SK-N-SH (cell line): ENCODE measurements around the gene IRAK2. TPM values are rescaled to one million over a fixed set of nuclear protein-coding genes. Genes with fewer than 3 reads are reported as not detected.

Source experiments
- CTCF ChIA-PET: fragments of 300-600, 350-600 bp; formaldehyde crosslinking; extraction: SDS; loops from one replicate; lab custom pipeline; 2021; lab: Yijun Ruan, JAX
- POLR2A ChIA-PET: fragments of 350-600 bp; sonication (Branson Sonifier 250); formaldehyde crosslinking; extraction: SDS; loops from one replicate; lab custom pipeline; 2020; ENCODE audit warnings: antibody characterized with exemption, inconsistent platforms; lab: Yijun Ruan, JAX
- DNase-seq: peaks from one replicate; pipeline ENCODE4 v3.0.0; 2012
- H2AFZ ChIP-seq: fragments of 200-600 bp; sonication (generic); 2 replicates; pipeline ENCODE4 v1.8.1; 2016; ENCODE audit warnings: antibody characterized with exemption, mild to moderate bottlenecking, low read depth
- H3F3A ChIP-seq: fragments of 200-600 bp; sonication (generic); replicated peaks from 2 replicates; pipeline ENCODE3; 2016; ENCODE audit warnings: antibody characterized with exemption, mild to moderate bottlenecking; ENCODE audit not compliant: insufficient read depth
- H3K27ac ChIP-seq, 2 experiments: fragments of 200-500 bp in 1 of 2; fragments of 200-600 bp in 1 of 2; sonication (Bioruptor generic) in 1 of 2; sonication (generic), shearing (Covaris generic) in 1 of 2; 2 replicates each; pipeline versions ENCODE4 v1.5.1 to v1.6.1; 2014 to 2016; ENCODE audit warnings: low read depth in 2 of 2, inconsistent platforms in 1 of 2, low read length in 1 of 2, mild to moderate bottlenecking in 1 of 2, mixed read lengths in 1 of 2
- H3K27me3 ChIP-seq: fragments of 200-600 bp; sonication (generic), shearing (Covaris generic); 2 replicates; pipeline ENCODE4 v1.6.1; 2016; ENCODE audit warnings: mixed run types; ENCODE audit not compliant: insufficient read depth
- H3K36me3 ChIP-seq, 2 experiments: fragments of 200-500 bp in 1 of 2; fragments of 200-600 bp in 1 of 2; sonication (Bioruptor generic) in 1 of 2; sonication (generic) in 1 of 2; replicated peaks in 1 of 2; 2 replicates each; pipeline versions ENCODE3 to v1.5.1; 2014 to 2016; ENCODE audit warnings: low read length in 1 of 2, mild to moderate bottlenecking in 1 of 2; ENCODE audit not compliant: insufficient read depth in 2 of 2, control insufficient read depth in 1 of 2
- H3K4me1 ChIP-seq, 2 experiments: fragments of 200-500 bp in 1 of 2; fragments of 200-600 bp in 1 of 2; sonication (Bioruptor generic) in 1 of 2; sonication (generic), shearing (Covaris generic) in 1 of 2; 2 replicates each; pipeline versions ENCODE4 v1.5.1 to v1.6.1; 2014 to 2016; ENCODE audit warnings: low read depth in 1 of 2, low read length in 1 of 2, mixed run types in 1 of 2; ENCODE audit not compliant: insufficient read depth in 2 of 2, control insufficient read depth in 1 of 2
- H3K4me2 ChIP-seq: fragments of 200-600 bp; sonication (generic), shearing (Covaris generic); 2 replicates; pipeline ENCODE4 v1.6.1; 2017; ENCODE audit warnings: mixed run types
- H3K4me3 ChIP-seq, 2 experiments: fragments of 200-500 bp in 1 of 2; fragments of 200-600 bp in 1 of 2; sonication (Bioruptor generic) in 1 of 2; sonication (generic), shearing (Covaris generic) in 1 of 2; 2 replicates each; pipeline versions ENCODE4 v1.5.1 to v1.8.1; 2014 to 2016; ENCODE audit warnings: low read depth in 2 of 2, inconsistent platforms in 1 of 2, low read length in 1 of 2, mild to moderate bottlenecking in 1 of 2, mixed read lengths in 1 of 2, moderate library complexity in 1 of 2
- H3K79me2 ChIP-seq: fragments of 200-600 bp; sonication (generic); 2 replicates; pipeline ENCODE4 v1.8.1; 2017; ENCODE audit warnings: mild to moderate bottlenecking; ENCODE audit not compliant: insufficient read depth
- H3K9ac ChIP-seq: fragments of 200-600 bp; sonication (generic); 2 replicates; pipeline ENCODE4 v1.6.1; 2017; ENCODE audit warnings: mixed run types
- H3K9me2 ChIP-seq: fragments of 200-600 bp; sonication (generic); 2 replicates; pipeline ENCODE4 v1.6.1; 2017; ENCODE audit warnings: mixed run types
- H3K9me3 ChIP-seq: fragments of 200-600 bp; sonication (generic); 2 replicates; pipeline ENCODE4 v1.6.1; 2017; ENCODE audit warnings: mixed run types, mild to moderate bottlenecking, moderate library complexity
- H4K20me1 ChIP-seq: fragments of 200-600 bp; sonication (generic); 2 replicates; pipeline ENCODE4 v1.6.1; 2017; ENCODE audit warnings: mild to moderate bottlenecking, mixed run types; ENCODE audit not compliant: insufficient read depth
- ELF1 ChIP-seq: IDR thresholded peaks from 2 replicates; pipeline ENCODE4 v1.4.0; 2012
- EP300 ChIP-seq, 2 experiments: IDR thresholded peaks; 2 replicates each; pipeline versions ENCODE4 v1.4.0 to v1.6.1; 2012; ENCODE audit warnings: borderline replicate concordance in 1 of 2, low read depth in 1 of 2, low read length in 1 of 2
- JUND ChIP-seq: IDR thresholded peaks from 2 replicates; pipeline ENCODE4 v1.4.0; 2012
- NFIC ChIP-seq: IDR thresholded peaks from 2 replicates; pipeline ENCODE4 v1.4.0; 2012; ENCODE audit warnings: borderline replicate concordance
- PBX3 ChIP-seq: IDR thresholded peaks from 2 replicates; pipeline ENCODE4; 2012
- RFX5 ChIP-seq: IDR thresholded peaks from 2 replicates; pipeline ENCODE4 v1.6.1; 2012; ENCODE audit warnings: mild to moderate bottlenecking, improper control_type of control experiment, low read length
- RXRA ChIP-seq: IDR thresholded peaks from 2 replicates; pipeline ENCODE4 v1.4.0; 2012; ENCODE audit warnings: low read depth, mild to moderate bottlenecking, borderline replicate concordance
- SIN3A ChIP-seq: IDR thresholded peaks from 2 replicates; pipeline ENCODE4 v1.6.1; 2012; ENCODE audit warnings: low read depth, mild to moderate bottlenecking, low read length, moderate library complexity, borderline replicate concordance
- TCF12 ChIP-seq: IDR thresholded peaks from 2 replicates; pipeline ENCODE4 v1.4.0; 2012
- TEAD4 ChIP-seq: IDR thresholded peaks from 2 replicates; pipeline ENCODE4 v1.4.0; 2012; ENCODE audit warnings: mild to moderate bottlenecking, borderline replicate concordance; ENCODE audit not compliant: insufficient read depth
- YY1 ChIP-seq: IDR thresholded peaks from 2 replicates; pipeline ENCODE4 v1.4.0; 2012; ENCODE audit warnings: low read depth, mild to moderate bottlenecking
- WGBS: methylation state at CpG from one replicate; pipeline ENCODE4 v1.1.6; 2017; ENCODE audit warnings: low lambda C conversion rate; 5-methylcytosine and 5-hydroxymethylcytosine counted together
- polyA plus RNA-seq, 3 experiments: library from polyadenylated mRNA; depleted of rRNA; stranded (reverse); fragments of >200 nt; gene quantifications; 2 replicates each; pipeline ENCODE4 v1.2.3, GENCODE V29; 2012
- TF ChIP-seq, protein P1 (sequence below): fragments of 150-350 bp; IDR thresholded peaks from 2 replicates; pipeline ENCODE4 v1.6.1; 2017; ENCODE audit warnings: antibody characterized with exemption, low read length, low read depth, borderline replicate concordance
- TF ChIP-seq, protein P2 (sequence below): IDR thresholded peaks from 2 replicates; pipeline ENCODE4 v1.4.0; 2012; ENCODE audit warnings: low read depth

Gene IRAK2
- polyA plus RNA-seq, 1 of the 3 experiments (the other 2 are of a cell fraction) = 7.7 TPM

- DNase-seq = no peak
- no peaks in the 10 kb centered on the region for H4K20me1 ChIP-seq
- peak overlapping the region; percentile 10; the same call in 1 of the 2 replicates for H3K4me2 ChIP-seq
- peaks cover 43% of the 10 kb centered on the region for H3F3A ChIP-seq
- CTCF ChIA-PET = interaction anchor here (0.6 kb wide), 1 partner anchor 85 kb away, joined by 3 read pairs; no protein-coding TSS in a partner anchor
- H3K9me3 ChIP-seq = no peaks in the 10 kb centered on the region
- H2AFZ ChIP-seq = no peak overlapping the region; the same call in 1 of the 2 replicates
- H3K9ac ChIP-seq = 0 out of 2 replicates have a peak overlapping the region, but pooled peaks have one; percentile 6
- WGBS = 67% methylated on average over 12 of the region's 12 CpGs
- no peaks in the 10 kb centered on the region for H3K27me3 ChIP-seq
- H3K4me1 ChIP-seq = peaks cover 7 to 57% of the 10 kb centered on the region in 2 experiments; a peak in 3 of 4 replicates
- H3K36me3 ChIP-seq = peaks cover 0 to 11% of the 10 kb centered on the region in 2 experiments
- no peaks in the 10 kb centered on the region for H3K9me2 ChIP-seq
- H3K27ac ChIP-seq = peak overlapping the region in 1 of 2 experiments; percentile 99; a peak in 2 of 4 replicates
- POLR2A ChIA-PET = no interaction called here
- peaks cover 48% of the 10 kb centered on the region for H3K79me2 ChIP-seq
- TF ChIP-seq, protein P1, sequence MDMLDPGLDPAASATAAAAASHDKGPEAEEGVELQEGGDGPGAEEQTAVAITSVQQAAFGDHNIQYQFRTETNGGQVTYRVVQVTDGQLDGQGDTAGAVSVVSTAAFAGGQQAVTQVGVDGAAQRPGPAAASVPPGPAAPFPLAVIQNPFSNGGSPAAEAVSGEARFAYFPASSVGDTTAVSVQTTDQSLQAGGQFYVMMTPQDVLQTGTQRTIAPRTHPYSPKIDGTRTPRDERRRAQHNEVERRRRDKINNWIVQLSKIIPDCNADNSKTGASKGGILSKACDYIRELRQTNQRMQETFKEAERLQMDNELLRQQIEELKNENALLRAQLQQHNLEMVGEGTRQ = no peak
- no peak for TF ChIP-seq JUND
- peak in 1 of 2 experiments; percentile 6; a peak in 1 of 4 replicates for TF ChIP-seq EP300 (IDR thresholded peaks at IDR 0.05; ENCODE audit: borderline replicate concordance in 1 of 2, low read depth in 1 of 2, low read length in 1 of 2)
- H3K4me3 ChIP-seq = no peak overlapping the region
Observed at GRCh38 chr3:10196389-10197052, 31.8 kb downstream of the IRAK2 start.

GRCh38 chr3:10198226-10198625 is 33.5 kb downstream of the IRAK2 start:
- Histone ChIP-seq H3K9ac (peak overlapping the region; percentile 24; the same call in 1 of the 2 replicates), H3F3A (peaks cover 34% of the 10 kb centered on the region), H2AFZ (no peak overlapping the region), H3K36me3 (peaks cover 0 to 13% of the 10 kb centered on the region in 2 experiments), H3K9me3 (no peaks in the 10 kb centered on the region), H3K79me2 (peaks cover 48% of the 10 kb centered on the region), H3K27ac (peak overlapping the region in 1 of 2 experiments; percentile 76; a peak in 2 of 4 replicates), H3K4me3 (no peak overlapping the region)
- POLR2A ChIA-PET = no interaction called here
- CTCF ChIA-PET = no interaction called here
- no peak for TF ChIP-seq NFIC
- TF ChIP-seq RXRA = no peak
- TF ChIP-seq TEAD4 = no peak
- TF ChIP-seq, protein P2, sequence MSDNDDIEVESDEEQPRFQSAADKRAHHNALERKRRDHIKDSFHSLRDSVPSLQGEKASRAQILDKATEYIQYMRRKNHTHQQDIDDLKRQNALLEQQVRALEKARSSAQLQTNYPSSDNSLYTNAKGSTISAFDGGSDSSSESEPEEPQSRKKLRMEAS = no peak
- no peak for TF ChIP-seq EP300 (IDR thresholded peaks at IDR 0.05; ENCODE audit: borderline replicate concordance in 1 of 2, low read depth in 1 of 2, low read length in 1 of 2)
- TF ChIP-seq ELF1 = no peak
- TF ChIP-seq TCF12 = no peak
- no peak for TF ChIP-seq YY1
- no peak for TF ChIP-seq SIN3A
- no peak for TF ChIP-seq RFX5
- no peak for TF ChIP-seq PBX3
- TF ChIP-seq, protein P1 = no peak
- TF ChIP-seq, all 33 proteins: peak for 0
- Histone ChIP-seq H3K27me3 (no peaks in the 10 kb centered on the region), H3K4me2 (0 out of 2 replicates have a peak overlapping the region, but pooled peaks have one; percentile 23), H4K20me1 (no peaks in the 10 kb centered on the region), H3K9me2 (no peaks in the 10 kb centered on the region), H3K4me1 (peaks cover 7 to 51% of the 10 kb centered on the region in 2 experiments; a peak in 3 of 4 replicates)
- DNase-seq = no peak
- WGBS = 83% methylated on average over 4 of the region's 4 CpGs
